ENCODE results near the gene CYP2F1. TPM values are rescaled to one million over a fixed set of nuclear protein-coding genes. Genes with fewer than 3 reads are reported as not detected.
"Not testable (repeated sequence)": the region's sequence is repeated elsewhere in the genome, so short reads cannot be mapped to it uniquely, and the experiment has no call there.

CYP2F1 gene
- total RNA-seq, 4 donors from 2014 or later: not detected

GRCh38 chr19:41112728-41113290, 1.4 kb upstream of the CYP2F1 start:
- TF ChIP-seq CTCF (IDR thresholded peaks at IDR 0.05) (no peak), EP300 (IDR thresholded peaks at IDR 0.05) (no peak), POLR2A (IDR thresholded peaks at IDR 0.05) (no peak)
- DNase-seq (ENCODE audit: low spot score in 2 of 2): no peak
- no peak overlapping the region for H3K27ac ChIP-seq
- H3K36me3 ChIP-seq: no peaks in the 10 kb centered on the region
- no peak overlapping the region for H3K4me3 ChIP-seq
- H3K9me3 ChIP-seq: no peaks in the 10 kb centered on the region
- 88 to 89% methylated on average over 6 to 7 of the region's 7 CpGs for WGBS, 2 donors
- no peaks in the 10 kb centered on the region for H3K4me1 ChIP-seq
- H3K27me3 ChIP-seq: peaks cover 0 to 3% of the 10 kb centered on the region in 2 donors

DNA sequence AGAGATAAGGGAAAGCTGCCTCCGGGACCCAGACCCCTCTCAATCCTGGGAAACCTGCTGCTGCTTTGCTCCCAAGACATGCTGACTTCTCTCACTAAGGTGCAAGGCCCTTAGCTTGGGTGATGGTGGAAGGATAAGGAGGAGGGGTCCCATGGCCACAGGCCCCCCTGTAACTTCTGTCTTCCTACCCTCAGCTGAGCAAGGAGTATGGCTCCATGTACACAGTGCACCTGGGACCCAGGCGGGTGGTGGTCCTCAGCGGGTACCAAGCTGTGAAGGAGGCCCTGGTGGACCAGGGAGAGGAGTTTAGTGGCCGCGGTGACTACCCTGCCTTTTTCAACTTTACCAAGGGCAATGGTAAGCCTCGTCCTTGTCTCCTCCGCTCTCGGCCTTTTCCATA, 2.0 kb downstream of the CYP2F1 start:
- no peaks in the 10 kb centered on the region for H3K9me3 ChIP-seq
- H3K4me1 ChIP-seq: no peaks in the 10 kb centered on the region
- no peak overlapping the region for H3K4me3 ChIP-seq
- WGBS, 2 donors: 88 to 90% methylated on average over 8 of the region's 8 CpGs
- H3K27me3 ChIP-seq: peaks cover 0 to 3% of the 10 kb centered on the region in 2 donors
- no peaks in the 10 kb centered on the region for H3K36me3 ChIP-seq
- DNase-seq (ENCODE audit: low spot score in 2 of 2): no peak
- H3K27ac ChIP-seq: no peak overlapping the region
- TF ChIP-seq POLR2A (IDR thresholded peaks at IDR 0.05) (no peak), EP300 (IDR thresholded peaks at IDR 0.05) (no peak), CTCF (IDR thresholded peaks at IDR 0.05) (no peak)

DNA sequence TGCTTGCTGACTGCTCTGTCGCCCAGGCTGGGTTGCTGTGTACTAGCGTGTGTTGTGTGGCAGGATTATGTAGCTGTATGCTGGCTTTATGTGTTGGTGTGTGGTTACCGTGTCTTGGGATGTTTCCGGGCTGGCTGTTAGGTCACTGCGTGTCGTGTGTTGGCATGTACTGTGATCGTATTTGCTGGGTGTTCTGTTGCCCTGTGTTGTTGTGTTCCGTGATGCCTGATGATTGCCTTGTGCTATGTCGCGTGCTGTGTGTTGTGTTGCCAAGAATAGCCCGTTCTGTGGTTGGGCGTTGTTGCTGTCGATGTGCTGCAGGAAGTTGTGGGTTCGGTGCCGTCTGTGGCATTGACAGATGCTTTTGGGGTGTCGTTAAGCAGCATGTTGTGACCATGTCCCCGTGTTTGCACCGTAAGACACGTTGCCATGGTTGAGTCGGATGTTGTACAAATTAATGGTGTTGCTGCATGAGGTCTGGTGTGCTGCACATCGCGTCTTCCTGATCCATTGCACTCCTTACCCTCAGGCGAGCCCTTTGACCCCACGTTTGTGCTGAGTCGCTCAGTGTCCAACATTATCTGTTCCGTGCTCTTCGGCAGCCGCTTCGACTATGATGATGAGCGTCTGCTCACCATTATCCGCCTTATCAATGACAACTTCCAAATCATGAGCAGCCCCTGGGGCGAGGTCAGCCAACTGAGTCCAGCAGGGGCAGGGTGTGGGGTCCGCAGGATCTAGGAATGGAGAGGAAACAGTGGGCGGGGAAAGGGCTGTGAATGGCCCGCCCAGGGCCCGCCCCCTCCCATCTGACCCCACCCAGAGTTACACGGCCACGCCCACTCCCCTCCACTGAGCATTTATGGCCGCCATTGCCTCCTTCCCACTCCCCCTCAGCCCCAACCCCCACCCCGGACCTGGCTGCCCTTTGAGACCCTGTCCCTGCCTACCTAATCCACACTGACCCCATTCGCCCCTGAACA, 7.0 kb downstream of the CYP2F1 start:
- not testable (repeated sequence) for H3K27me3 ChIP-seq; H3K27ac ChIP-seq; H3K9me3 ChIP-seq; H3K36me3 ChIP-seq; H3K4me3 ChIP-seq; DNase-seq (ENCODE audit: low spot score in 2 of 2); H3K4me1 ChIP-seq
- WGBS, 2 donors: 82 to 87% methylated on average over 33 to 36 of the region's 41 CpGs

GRCh38 chr19:41122846-41123245, 8.6 kb downstream of the CYP2F1 start:
- not testable (repeated sequence) for H3K4me3 ChIP-seq; H3K4me1 ChIP-seq; H3K27me3 ChIP-seq; H3K36me3 ChIP-seq; DNase-seq (ENCODE audit: low spot score in 2 of 2); H3K9me3 ChIP-seq; H3K27ac ChIP-seq
- 90 to 93% methylated on average over 13 of the region's 13 CpGs for WGBS, 2 donors

- TF ChIP-seq POLR2A (IDR thresholded peaks at IDR 0.05): no peak
- TF ChIP-seq EP300 (IDR thresholded peaks at IDR 0.05): no peak
- TF ChIP-seq CTCF (IDR thresholded peaks at IDR 0.05): no peak
- DNase-seq (ENCODE audit: low spot score in 2 of 2): no peak
- H3K27ac ChIP-seq: no peak overlapping the region
- H3K4me1 ChIP-seq: peaks cover 0 to 11% (median 1%) of the 10 kb centered on the region in 4 donors
- no peaks in the 10 kb centered on the region for H3K36me3 ChIP-seq
- WGBS, 2 donors: 76 to 80% methylated on average over 11 of the region's 11 CpGs
- no peak overlapping the region for H3K4me3 ChIP-seq
- H3K9me3 ChIP-seq: no peaks in the 10 kb centered on the region
- H3K27me3 ChIP-seq: no peaks in the 10 kb centered on the region
These were observed 9.6 kb downstream of the CYP2F1 start for GRCh38 chr19:41123716-41124294.

DNA sequence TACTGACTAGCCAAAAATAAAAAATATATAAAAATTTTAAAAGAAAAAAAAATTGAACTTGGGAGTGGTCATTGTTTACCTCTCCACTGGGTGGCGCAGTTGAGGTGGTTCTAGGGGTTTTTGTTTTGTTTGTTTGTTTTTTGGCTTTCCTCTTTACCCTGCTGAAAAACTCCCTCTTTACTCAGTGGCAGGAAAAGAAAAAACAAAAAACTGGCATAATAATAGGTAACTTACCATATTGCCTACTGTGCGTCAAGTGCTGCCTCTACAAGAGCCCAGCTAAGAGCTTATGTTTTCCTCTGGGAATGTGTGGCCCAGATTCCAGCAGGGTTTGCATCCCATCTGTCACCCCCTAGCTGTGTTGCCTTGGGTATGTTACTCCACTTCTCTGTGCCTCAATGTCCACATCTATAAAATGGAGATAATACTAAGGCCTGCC, 12.6 kb downstream of the CYP2F1 start:
- TF ChIP-seq CTCF (IDR thresholded peaks at IDR 0.05): peak; percentile 19 to 70 (median 48)
- 49 to 52% methylated on average over 2 of the region's 2 CpGs for WGBS, 2 donors
- not testable (repeated sequence) for H3K27me3 ChIP-seq, H3K36me3 ChIP-seq, H3K9me3 ChIP-seq, H3K4me3 ChIP-seq, H3K27ac ChIP-seq
- peaks cover 0 to 11% (median 1%) of the 10 kb centered on the region in 4 donors for H3K4me1 ChIP-seq
- peak in 1 of 2 donors; percentile 19 for DNase-seq (ENCODE audit: low spot score in 2 of 2)

- not testable (repeated sequence) for H3K27ac ChIP-seq; H3K27me3 ChIP-seq; DNase-seq (ENCODE audit: low spot score in 2 of 2); H3K4me3 ChIP-seq; H3K36me3 ChIP-seq; H3K9me3 ChIP-seq
- WGBS, 2 donors: 78 to 84% methylated on average over 7 of the region's 7 CpGs
- peaks cover 0 to 11% (median 1%) of the 10 kb centered on the region in 4 donors for H3K4me1 ChIP-seq
These were observed 13.1 kb downstream of the CYP2F1 start for GRCh38 chr19:41127362-41127761.
